Fibroblast of the aortic adventitia (primary cell): ENCODE results near the gene CSF2. TPM values are rescaled to one million over a fixed set of nuclear protein-coding genes. Genes with fewer than 3 reads are reported as not detected.

ENCODE experiments used
- DNase-seq: peaks from one replicate; pipeline ENCODE4 v3.0.0-alpha.2; 2010; ENCODE audit warnings: low read depth
- H3K4me3 ChIP-seq: 2 replicates; pipeline ENCODE4 v1.5.1; 2011; ENCODE audit warnings: low read depth, mild to moderate bottlenecking, control low read depth, low read length, moderate library complexity
- CTCF ChIP-seq: IDR thresholded peaks from 2 replicates; pipeline ENCODE4 v1.5.1; 2011; ENCODE audit warnings: mild to moderate bottlenecking, low read length, control low read depth, inconsistent platforms; ENCODE audit not compliant: insufficient read depth
- total RNA-seq: library from RNA; depleted of rRNA; stranded (reverse); fragments of >200 nt; gene quantifications from 2 replicates; pipeline ENCODE4 v1.2.3, GENCODE V29; 2012; ENCODE audit warnings: low replicate concordance

Gene CSF2
- total RNA-seq = not detected in 2 replicates

DNA sequence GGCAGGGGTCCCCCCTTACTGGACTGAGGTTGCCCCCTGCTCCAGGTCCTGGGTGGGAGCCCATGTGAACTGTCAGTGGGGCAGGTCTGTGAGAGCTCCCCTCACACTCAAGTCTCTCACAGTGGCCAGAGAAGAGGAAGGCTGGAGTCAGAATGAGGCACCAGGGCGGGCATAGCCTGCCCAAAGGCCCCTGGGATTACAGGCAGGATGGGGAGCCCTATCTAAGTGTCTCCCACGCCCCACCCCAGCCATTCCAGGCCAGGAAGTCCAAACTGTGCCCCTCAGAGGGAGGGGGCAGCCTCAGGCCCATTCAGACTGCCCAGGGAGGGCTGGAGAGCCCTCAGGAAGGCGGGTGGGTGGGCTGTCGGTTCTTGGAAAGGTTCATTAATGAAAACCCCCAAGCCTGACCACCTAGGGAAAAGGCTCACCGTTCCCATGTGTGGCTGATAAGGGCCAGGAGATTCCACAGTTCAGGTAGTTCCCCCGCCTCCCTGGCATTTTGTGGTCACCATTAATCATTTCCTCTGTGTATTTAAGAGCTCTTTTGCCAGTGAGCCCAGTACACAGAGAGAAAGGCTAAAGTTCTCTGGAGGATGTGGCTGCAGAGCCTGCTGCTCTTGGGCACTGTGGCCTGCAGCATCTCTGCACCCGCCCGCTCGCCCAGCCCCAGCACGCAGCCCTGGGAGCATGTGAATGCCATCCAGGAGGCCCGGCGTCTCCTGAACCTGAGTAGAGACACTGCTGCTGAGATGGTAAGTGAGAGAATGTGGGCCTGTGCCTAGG lies at the start of gene CSF2:
Gene CSF2 (plus strand): TSS at position 559 of the 783 bp plus-strand sequence. CDS start 35 bp downstream, at position 594.
- TF ChIP-seq CTCF = no peak
- H3K4me3 ChIP-seq = no peak within 1 kb of the TSS
- peak; percentile 16 for DNase-seq

GRCh38 chr5:132024117-132024435 lies 49.5 kb upstream of the CSF2 start:
- no peak overlapping the region for H3K4me3 ChIP-seq
- no peak for TF ChIP-seq CTCF
- no peak for DNase-seq

- H3K4me3 ChIP-seq = no peak overlapping the region
- no peak for DNase-seq
- no peak for TF ChIP-seq CTCF
These were observed 48.7 kb upstream of the CSF2 start for GRCh38 chr5:132024789-132025402.

- DNase-seq = no peak
- H3K4me3 ChIP-seq = no peak overlapping the region
- TF ChIP-seq CTCF = no peak
These were observed 48.1 kb upstream of the CSF2 start for GRCh38 chr5:132025403-132025971.

DNA sequence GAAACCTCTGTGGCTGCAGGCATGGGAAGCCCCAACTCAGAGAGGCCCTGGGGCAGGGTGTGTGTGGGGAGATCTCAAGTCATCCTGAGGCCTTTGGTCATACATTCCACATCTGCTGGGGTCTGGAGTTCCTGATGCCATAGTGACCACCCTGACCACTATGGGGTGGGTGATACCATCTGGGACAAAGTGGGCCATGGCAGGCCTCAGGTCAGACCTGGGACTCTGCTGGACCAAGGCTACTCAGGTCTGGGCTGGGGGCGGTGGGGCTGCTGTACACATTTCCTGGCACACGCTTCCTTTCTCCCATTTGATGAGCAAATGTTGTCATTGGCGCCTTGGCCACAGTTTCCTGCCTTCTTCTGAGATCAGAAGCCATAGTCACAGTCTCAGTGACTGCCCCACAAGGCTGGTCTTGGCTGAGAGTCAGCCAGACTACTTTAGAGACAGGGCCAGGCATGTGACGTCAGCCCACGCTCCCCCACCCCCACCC lies 47.0 kb upstream of the CSF2 start:
- no peak for TF ChIP-seq CTCF
- no peak for DNase-seq
- H3K4me3 ChIP-seq = no peak overlapping the region

- no peak for TF ChIP-seq CTCF
- DNase-seq = no peak
- H3K4me3 ChIP-seq = no peak overlapping the region
These were observed 46.6 kb upstream of the CSF2 start for GRCh38 chr5:132027027-132027426.
